ENCODE data around the gene AHCYL1. TPM values are rescaled to one million over a fixed set of nuclear protein-coding genes. Genes with fewer than 3 reads are reported as not detected.
"Not testable (repeated sequence)": the region's sequence is repeated elsewhere in the genome, so short reads cannot be mapped to it uniquely, and the experiment has no call there.

AHCYL1 gene
- total RNA-seq, 2 donors from 2014 or later, result 42.9 to 55.7 TPM

- ATAC-seq (no peak), DNase-seq (no peak)
- intact Hi-C loops (cut with DNase I), result no loop called here
These were observed 33.2 kb downstream of the AHCYL1 start for GRCh38 chr1:110017792-110018191.

GRCh38 chr1:110018396-110018795 is 33.8 kb downstream of the AHCYL1 start:
- no peak for ATAC-seq
- DNase-seq, result no peak
- intact Hi-C loops (cut with DNase I), result no loop called here

GRCh38 chr1:110019770-110020169 is 35.2 kb downstream of the AHCYL1 start:
- DNase-seq, result no peak
- intact Hi-C loops (cut with DNase I), result no loop called here
- ATAC-seq, result no peak

- intact Hi-C loops (cut with DNase I), result no loop called here
- DNase-seq (no peak), ATAC-seq (no peak)
These were observed 36.7 kb downstream of the AHCYL1 start for GRCh38 chr1:110021285-110021684.

- no peak for ATAC-seq
- no peak for DNase-seq
- intact Hi-C loops (cut with DNase I), result no loop called here
These were observed 40.0 kb downstream of the AHCYL1 start for GRCh38 chr1:110024613-110025012.

GRCh38 chr1:110030687-110031086 is 46.1 kb downstream of the AHCYL1 start:
- ATAC-seq; intact Hi-C loops (cut with DNase I); DNase-seq: not testable (repeated sequence)

GRCh38 chr1:110032327-110032726 is 47.8 kb downstream of the AHCYL1 start:
- ATAC-seq (no peak), DNase-seq (no peak)
- intact Hi-C loops (cut with DNase I), result no loop called here

GRCh38 chr1:110033421-110033820 is 48.9 kb downstream of the AHCYL1 start:
- ATAC-seq (no peak), DNase-seq (no peak)
- intact Hi-C loops (cut with DNase I), result no loop called here

GRCh38 chr1:110034040-110034450 is 49.5 kb downstream of the AHCYL1 start:
- intact Hi-C loops (cut with DNase I), result no loop called here
- DNase-seq (no peak), ATAC-seq (no peak)

- DNase-seq (peak; percentile 92), ATAC-seq (peak; percentile 97 to 99)
- intact Hi-C loops (cut with DNase I), result no loop called here
These were observed 50.1 kb downstream of the AHCYL1 start, which contains the start of gene STRIP1 for GRCh38 chr1:110034451-110035235. Gene STRIP1 (plus strand): TSS chr1:110034624. CDS start chr1:110034638, 14 bp downstream.

GRCh38 chr1:110035236-110035752 is 50.7 kb downstream of the AHCYL1 start:
- no peak for ATAC-seq
- intact Hi-C loops (cut with DNase I), result no loop called here
- no peak for DNase-seq

GRCh38 chr1:110038271-110038670 is 53.7 kb downstream of the AHCYL1 start:
- DNase-seq, result no peak
- intact Hi-C loops (cut with DNase I), result no loop called here

GRCh38 chr1:110039641-110040040 is 55.1 kb downstream of the AHCYL1 start:
- ATAC-seq (no peak), DNase-seq (no peak)
- intact Hi-C loops (cut with DNase I), result no loop called here

More at GRCh38 chr1:110038271-110038670, 53.7 kb downstream of the AHCYL1 start:
- no peak for ATAC-seq

GRCh38 chr1:110040548-110040947 is 56.0 kb downstream of the AHCYL1 start:
- ATAC-seq (no peak), DNase-seq (no peak)
- intact Hi-C loops (cut with DNase I), result no loop called here

GRCh38 chr1:110043016-110043415 is 58.5 kb downstream of the AHCYL1 start:
- intact Hi-C loops (cut with DNase I), result no loop called here
- DNase-seq, result no peak

GRCh38 chr1:110047463-110047862 is 62.9 kb downstream of the AHCYL1 start:
- ATAC-seq (no peak), DNase-seq (no peak)
- intact Hi-C loops (cut with DNase I), result no loop called here

More at GRCh38 chr1:110043016-110043415, 58.5 kb downstream of the AHCYL1 start:
- no peak for ATAC-seq

- intact Hi-C loops (cut with DNase I), result no loop called here
- ATAC-seq, result no peak
- DNase-seq, result no peak
These were observed 63.7 kb downstream of the AHCYL1 start for GRCh38 chr1:110048240-110048639.

- DNase-seq, result no peak
- intact Hi-C loops (cut with DNase I), result no loop called here
- ATAC-seq, result no peak
These were observed 64.5 kb downstream of the AHCYL1 start for GRCh38 chr1:110048923-110049601.

- DNase-seq, result peak; percentile 43
- intact Hi-C loops (cut with DNase I), result loop anchor here in 1 of 2 donors (10.0 kb wide), 1 partner anchor 55 kb away; no protein-coding TSS in a partner anchor
- no peak for ATAC-seq
These were observed 65.4 kb downstream of the AHCYL1 start for GRCh38 chr1:110049801-110050601.

All from left cardiac atrium (tissue), 4 donors.